ENCODE data around the gene LHFPL4.

Gene LHFPL4

GRCh38 chr3:9553948-9554513, 409 bp upstream of the LHFPL4 start:
- TF ChIP-seq CTCF (IDR thresholded peaks at IDR 0.05; ENCODE audit: low read depth, low read length), result no peak
- no peak for DNase-seq (ENCODE audit: extremely low read depth, low read depth)

- no peak for TF ChIP-seq CTCF (IDR thresholded peaks at IDR 0.05; ENCODE audit: low read depth, low read length)
Observed at GRCh38 chr3:9552252-9552999, 1.2 kb downstream of the LHFPL4 start.

GRCh38 chr3:9550999-9551398, 2.6 kb downstream of the LHFPL4 start:
- no peak for TF ChIP-seq CTCF (IDR thresholded peaks at IDR 0.05; ENCODE audit: low read depth, low read length)
- DNase-seq (ENCODE audit: extremely low read depth, low read depth), result no peak

More at GRCh38 chr3:9552252-9552999, 1.2 kb downstream of the LHFPL4 start:
- DNase-seq (ENCODE audit: extremely low read depth, low read depth), result no peak

GRCh38 chr3:9549600-9549999, 4.0 kb downstream of the LHFPL4 start:
- no peak for TF ChIP-seq CTCF (IDR thresholded peaks at IDR 0.05; ENCODE audit: low read depth, low read length)
- no peak for DNase-seq (ENCODE audit: extremely low read depth, low read depth)

- TF ChIP-seq CTCF (IDR thresholded peaks at IDR 0.05; ENCODE audit: low read depth, low read length), result no peak
- DNase-seq (ENCODE audit: extremely low read depth, low read depth), result no peak
Observed at GRCh38 chr3:9548991-9549390, 4.6 kb downstream of the LHFPL4 start.

GRCh38 chr3:9542182-9542581, 11.4 kb downstream of the LHFPL4 start:
- DNase-seq (ENCODE audit: extremely low read depth, low read depth), result no peak

More at GRCh38 chr3:9542182-9542581, 11.4 kb downstream of the LHFPL4 start:
- no peak for TF ChIP-seq CTCF (IDR thresholded peaks at IDR 0.05; ENCODE audit: low read depth, low read length)

All from AG09319 (cell line).